HFF-Myc (cell line): ENCODE measurements around the gene GRM3.

ENCODE experiments used
- DNase-seq: peaks from one replicate; pipeline ENCODE4 v3.0.0-alpha.2; 2011; ENCODE audit warnings: low read depth; ENCODE audit errors: extremely low read depth
- H3K4me3 ChIP-seq: replicated peaks from 2 replicates; pipeline ENCODE4 v1.5.1; 2011; ENCODE audit warnings: low read depth, mild to moderate bottlenecking, control low read depth, low read length
- CTCF ChIP-seq: IDR thresholded peaks from 2 replicates; pipeline ENCODE4 v1.5.1; 2012; ENCODE audit warnings: mild to moderate bottlenecking, low read depth, low read length, control low read depth; ENCODE audit errors: missing control alignments

GRM3 gene

GRCh38 chr7:86837235-86837634 lies 193.5 kb downstream of the GRM3 start:
- H3K4me3 ChIP-seq, result no peak overlapping the region
- no peak for DNase-seq

DNA sequence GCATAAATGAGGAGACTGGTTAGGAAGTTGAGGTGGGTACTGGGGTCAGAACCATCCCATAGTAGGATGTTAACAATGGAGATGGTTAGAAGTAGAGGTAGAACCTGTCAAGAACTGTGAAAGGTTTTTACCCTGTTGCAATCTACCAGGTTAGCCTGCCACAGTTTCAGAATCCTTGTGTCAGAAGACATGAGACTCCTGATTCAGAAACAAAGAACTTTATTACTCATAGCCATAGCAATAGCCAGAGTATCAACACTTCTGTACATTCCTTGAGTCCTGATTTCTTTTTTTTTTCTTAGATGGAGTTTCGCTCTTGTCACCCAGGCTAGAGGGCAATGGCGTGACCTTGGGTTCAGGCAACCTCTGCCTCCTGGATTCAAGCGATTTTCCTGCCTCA lies 200.9 kb downstream of the GRM3 start:
- no peak overlapping the region for H3K4me3 ChIP-seq
- no peak for DNase-seq
- TF ChIP-seq CTCF, result no peak

More at GRCh38 chr7:86837235-86837634, 193.5 kb downstream of the GRM3 start:
- no peak for TF ChIP-seq CTCF

DNA sequence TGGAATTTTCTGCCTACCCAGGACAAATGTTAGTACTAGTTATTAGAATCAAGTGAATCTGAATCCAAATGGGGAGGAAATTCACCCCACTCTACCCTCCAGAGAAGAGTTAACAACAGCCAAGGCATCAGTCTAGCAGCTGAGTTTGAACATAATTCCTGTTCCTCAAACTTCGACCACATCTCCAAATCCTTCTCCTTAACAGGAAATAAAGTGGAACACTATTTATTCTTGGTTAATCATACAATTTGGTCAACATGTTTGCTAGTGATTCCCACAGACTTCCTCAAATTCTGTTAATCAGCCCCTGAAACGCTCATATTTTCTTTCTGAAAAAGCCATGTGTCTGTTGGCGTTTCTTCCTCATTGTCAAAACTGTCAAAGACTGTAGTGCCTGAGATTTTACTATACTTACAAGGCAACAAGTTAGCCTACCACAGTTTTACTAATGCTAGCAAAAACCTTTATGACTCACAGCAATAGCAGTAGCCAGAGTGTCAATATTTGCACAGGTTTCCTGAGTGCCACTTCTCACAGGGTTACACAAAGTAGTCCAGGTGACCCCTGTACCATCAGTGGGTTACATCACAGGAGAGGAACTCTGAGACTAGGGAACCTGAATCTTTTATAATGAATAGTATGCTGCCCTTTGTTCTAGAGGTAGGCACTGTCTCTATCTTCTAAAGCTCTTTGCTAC lies 202.9 kb downstream of the GRM3 start:
- H3K4me3 ChIP-seq, result no peak overlapping the region
- no peak for DNase-seq
- no peak for TF ChIP-seq CTCF

DNA sequence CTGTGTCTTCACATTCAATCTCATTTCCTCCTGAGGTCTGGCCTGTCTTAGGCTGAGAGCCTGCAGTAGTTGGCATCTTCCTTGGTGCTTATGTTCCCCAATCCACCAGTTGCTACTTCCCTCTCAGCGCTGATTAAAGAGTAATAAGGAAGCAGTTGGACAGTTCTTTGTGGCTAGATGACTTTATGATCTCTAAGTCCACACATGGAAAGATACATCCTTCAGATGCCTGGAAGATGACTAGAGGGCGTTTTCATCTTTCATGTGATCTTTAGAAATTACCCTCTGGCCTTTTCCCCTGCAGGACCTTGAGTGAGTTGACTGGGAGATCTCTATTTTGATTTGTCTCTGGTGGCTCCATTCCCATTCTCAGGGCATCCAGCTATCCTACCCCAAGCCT lies 204.5 kb downstream of the GRM3 start:
- no peak for DNase-seq

GRCh38 chr7:86851566-86851965 lies 207.9 kb downstream of the GRM3 start:
- no peak for DNase-seq
- TF ChIP-seq CTCF, result no peak
- no peak overlapping the region for H3K4me3 ChIP-seq

More for the DNA sequence above, 204.5 kb downstream of the GRM3 start:
- H3K4me3 ChIP-seq, result no peak overlapping the region
- no peak for TF ChIP-seq CTCF

DNA sequence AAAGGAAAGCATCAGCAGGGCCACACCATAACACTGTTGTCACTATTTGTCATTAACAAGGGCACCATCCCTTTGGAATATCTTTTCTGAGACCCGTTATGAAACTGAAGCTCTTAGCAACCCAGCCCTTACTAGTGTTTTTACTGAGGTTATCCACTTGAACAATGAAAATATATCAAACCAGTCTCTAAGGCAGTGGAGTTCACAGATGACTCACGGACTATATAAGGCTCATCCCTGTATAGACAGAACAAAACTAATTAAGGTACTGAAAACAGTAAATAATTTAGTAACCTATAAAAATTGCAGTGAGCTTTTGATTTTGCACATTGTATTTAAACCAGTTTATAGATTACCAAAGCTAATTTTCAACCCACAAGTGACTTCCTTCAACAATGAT lies 219.7 kb downstream of the GRM3 start:
- TF ChIP-seq CTCF, result no peak
- H3K4me3 ChIP-seq, result no peak overlapping the region
- DNase-seq, result no peak
